NCI-H446 (cell line): Measurements from ENCODE around the gene ZNF418.
"Not testable (repeated sequence)": the region's sequence is repeated elsewhere in the genome, so short reads cannot be mapped to it uniquely, and the experiment has no call there.

ENCODE experiments used
- DNase-seq, 2 experiments: peaks; one replicate each; lab custom pipeline; 2025; lab: John Stamatoyannopoulos, UW

The ZNF418 gene

GRCh38 chr19:57934820-57935665 lies at the start of gene ZNF418:
Gene ZNF418 (minus strand): TSS chr19:57935402. CDS start chr19:57933822, 1,580 bp downstream.
- DNase-seq, result no peak

GRCh38 chr19:57978586-57979289 lies 43.5 kb upstream of the ZNF418 start:
- DNase-seq, result no peak

GRCh38 chr19:57974434-57974833 lies 39.2 kb upstream of the ZNF418 start, which contains the start of gene C19orf18:
Gene C19orf18 (minus strand): TSS chr19:57974534. CDS start chr19:57974432, 102 bp downstream.
- DNase-seq, result no peak

GRCh38 chr19:57964761-57965160 lies 29.6 kb upstream of the ZNF418 start:
- DNase-seq, result no peak

GRCh38 chr19:57961785-57962184 lies 26.6 kb upstream of the ZNF418 start:
- DNase-seq, result no peak

GRCh38 chr19:57954996-57955395 lies 19.8 kb upstream of the ZNF418 start:
- no peak for DNase-seq

- no peak for DNase-seq
These were observed 14.5 kb upstream of the ZNF418 start for GRCh38 chr19:57949702-57950101.

- no peak for DNase-seq
These were observed 14.1 kb upstream of the ZNF418 start for GRCh38 chr19:57949296-57949695.

- DNase-seq, result peak in 1 of 2 experiments; percentile 25
These were observed 12.4 kb upstream of the ZNF418 start, which contains the start of gene ZNF256 for GRCh38 chr19:57947419-57948134. Gene ZNF256 (minus strand): TSS chr19:57947706. CDS start chr19:57947474, 232 bp downstream.

GRCh38 chr19:57947088-57947418 lies 11.9 kb upstream of the ZNF418 start:
- no peak for DNase-seq

- DNase-seq, result no peak
These were observed 11.1 kb upstream of the ZNF418 start for GRCh38 chr19:57946316-57946715.

GRCh38 chr19:57941593-57941992 lies 6.4 kb upstream of the ZNF418 start:
- DNase-seq, result no peak

GRCh38 chr19:57935731-57936130 lies 529 bp upstream of the ZNF418 start:
- DNase-seq, result no peak

- no peak for DNase-seq
These were observed 7.6 kb downstream of the ZNF418 start for GRCh38 chr19:57927587-57927986.

- DNase-seq, result peak; percentile 79 to 94
These were observed 18.8 kb downstream of the ZNF418 start, which contains the start of gene ZNF417 for GRCh38 chr19:57916168-57916995. Gene ZNF417 (minus strand): TSS chr19:57916592. CDS start chr19:57916411, 181 bp downstream.

- DNase-seq, result no peak
These were observed 20.7 kb downstream of the ZNF418 start for GRCh38 chr19:57914531-57914930.

- no peak for DNase-seq
These were observed 27.8 kb downstream of the ZNF418 start for GRCh38 chr19:57907394-57907793.

- no peak for DNase-seq
These were observed 29.9 kb downstream of the ZNF418 start for GRCh38 chr19:57905258-57905657.

- DNase-seq, result no peak
These were observed 31.5 kb downstream of the ZNF418 start for GRCh38 chr19:57903618-57904184.

- DNase-seq, result no peak
These were observed 34.9 kb downstream of the ZNF418 start for GRCh38 chr19:57900311-57900710.

GRCh38 chr19:57890706-57891105 lies 44.5 kb downstream of the ZNF418 start:
- DNase-seq, result not testable (repeated sequence)
